ENCODE data around the gene SAG. TPM values are rescaled to one million over a fixed set of nuclear protein-coding genes. Genes with fewer than 3 reads are reported as not detected.

Gene SAG
- total RNA-seq, 2 experiments from 2014 or later, result not detected

DNA sequence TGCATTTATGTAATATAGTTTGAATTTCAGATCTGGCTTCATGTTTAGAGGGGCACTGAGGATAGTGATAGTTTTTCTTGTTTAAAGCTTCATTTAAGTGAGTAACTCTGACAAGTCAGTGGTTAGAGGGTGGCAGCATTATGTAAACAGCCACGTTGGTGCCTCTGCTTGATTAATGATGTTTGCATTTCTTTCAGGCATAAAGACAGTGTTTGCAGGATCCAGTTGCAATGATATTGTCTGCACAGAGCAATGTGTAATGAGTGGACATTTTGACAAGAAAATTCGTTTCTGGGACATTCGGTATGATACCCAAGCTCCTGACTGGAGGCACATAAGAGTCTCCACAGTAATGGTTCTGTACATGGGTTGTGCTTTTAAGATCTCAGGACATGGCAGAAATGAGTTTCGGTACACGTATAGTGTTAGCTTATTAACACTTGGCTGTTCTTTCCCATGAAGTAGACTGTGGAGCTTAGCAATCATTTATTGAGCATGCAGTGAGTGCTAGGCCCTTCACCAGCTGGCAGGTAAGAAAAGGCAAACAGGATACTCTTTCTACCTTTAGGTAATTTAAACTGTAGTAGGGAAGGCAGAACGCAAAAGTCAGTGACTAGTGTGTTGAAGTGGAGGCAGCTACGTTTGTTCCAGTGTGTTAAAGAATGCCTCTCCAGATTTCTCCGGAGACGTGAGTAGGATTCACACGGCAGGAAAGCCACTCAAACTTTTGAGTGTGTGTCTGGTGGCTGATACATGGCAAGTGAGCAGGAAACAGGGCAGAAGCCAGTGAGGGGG is 17.4 kb upstream of the SAG start:
- TF ChIP-seq, protein P1, sequence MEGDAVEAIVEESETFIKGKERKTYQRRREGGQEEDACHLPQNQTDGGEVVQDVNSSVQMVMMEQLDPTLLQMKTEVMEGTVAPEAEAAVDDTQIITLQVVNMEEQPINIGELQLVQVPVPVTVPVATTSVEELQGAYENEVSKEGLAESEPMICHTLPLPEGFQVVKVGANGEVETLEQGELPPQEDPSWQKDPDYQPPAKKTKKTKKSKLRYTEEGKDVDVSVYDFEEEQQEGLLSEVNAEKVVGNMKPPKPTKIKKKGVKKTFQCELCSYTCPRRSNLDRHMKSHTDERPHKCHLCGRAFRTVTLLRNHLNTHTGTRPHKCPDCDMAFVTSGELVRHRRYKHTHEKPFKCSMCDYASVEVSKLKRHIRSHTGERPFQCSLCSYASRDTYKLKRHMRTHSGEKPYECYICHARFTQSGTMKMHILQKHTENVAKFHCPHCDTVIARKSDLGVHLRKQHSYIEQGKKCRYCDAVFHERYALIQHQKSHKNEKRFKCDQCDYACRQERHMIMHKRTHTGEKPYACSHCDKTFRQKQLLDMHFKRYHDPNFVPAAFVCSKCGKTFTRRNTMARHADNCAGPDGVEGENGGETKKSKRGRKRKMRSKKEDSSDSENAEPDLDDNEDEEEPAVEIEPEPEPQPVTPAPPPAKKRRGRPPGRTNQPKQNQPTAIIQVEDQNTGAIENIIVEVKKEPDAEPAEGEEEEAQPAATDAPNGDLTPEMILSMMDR (IDR thresholded peaks at IDR 0.05), result no peak
- Mint-ChIP-seq H3K4me3 (no peak overlapping the region), H3K27ac (peak overlapping the region; percentile 60), H3K4me1 (ENCODE audit: low read depth) (no peaks in the 10 kb centered on the region), H3K9me3 (no peaks in the 10 kb centered on the region), H3K27me3 (no peaks in the 10 kb centered on the region), H3K36me3 (ENCODE audit: low read depth) (peaks cover 69% of the 10 kb centered on the region)
- ChIA-PET CTCF (no interaction called here), POLR2A (interaction anchor here (0.7 to 1.5 kb wide), 2 partner anchors 22 to 397 kb away, joined by 3 read pairs; no protein-coding TSS in a partner anchor)
- ATAC-seq, result no peak
- DNase-seq, result no peak
- intact Hi-C loops (cut with micrococcal nuclease), result no loop called here

DNA sequence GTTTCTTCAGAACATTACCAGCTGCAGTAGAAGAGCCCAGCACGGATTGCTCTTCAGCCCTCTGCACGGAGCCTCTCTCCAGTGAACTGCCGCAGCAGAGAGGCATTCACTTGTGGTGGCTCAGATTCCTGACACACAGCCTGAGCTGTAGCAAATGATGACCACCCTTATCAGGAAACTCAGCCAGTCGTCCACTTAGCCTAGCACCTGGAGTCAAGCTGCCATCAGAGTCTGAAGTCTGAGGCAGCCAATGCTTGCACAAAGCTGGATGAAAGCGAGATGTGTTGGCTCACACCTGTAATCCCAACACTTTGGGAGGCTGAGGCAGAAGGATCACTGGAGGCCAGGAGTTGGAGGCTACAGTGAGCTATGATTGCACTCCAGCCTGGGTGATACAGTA is 11.7 kb upstream of the SAG start:
- H3K4me1 Mint-ChIP-seq (ENCODE audit: low read depth), result no peaks in the 10 kb centered on the region
- ATAC-seq (no peak), DNase-seq (no peak)
- no peaks in the 10 kb centered on the region for H3K27me3 Mint-ChIP-seq
- peaks cover 46% of the 10 kb centered on the region for H3K36me3 Mint-ChIP-seq (ENCODE audit: low read depth)
- POLR2A ChIA-PET, result interaction anchor here (0.7 to 2.1 kb wide), 3 partner anchors 9 to 32 kb away, joined by 3 to 4 read pairs (median 3); no protein-coding TSS in a partner anchor
- TF ChIP-seq, protein P1 (IDR thresholded peaks at IDR 0.05), result no peak
- CTCF ChIA-PET, result interaction anchor here (0.6 kb wide), 1 partner anchor 62 kb away, joined by 3 read pairs; no protein-coding TSS in a partner anchor
- intact Hi-C loops (cut with micrococcal nuclease), result no loop called here
- H3K27ac Mint-ChIP-seq, result no peak overlapping the region
- H3K9me3 Mint-ChIP-seq, result no peaks in the 10 kb centered on the region
- H3K4me3 Mint-ChIP-seq, result no peak overlapping the region

DNA sequence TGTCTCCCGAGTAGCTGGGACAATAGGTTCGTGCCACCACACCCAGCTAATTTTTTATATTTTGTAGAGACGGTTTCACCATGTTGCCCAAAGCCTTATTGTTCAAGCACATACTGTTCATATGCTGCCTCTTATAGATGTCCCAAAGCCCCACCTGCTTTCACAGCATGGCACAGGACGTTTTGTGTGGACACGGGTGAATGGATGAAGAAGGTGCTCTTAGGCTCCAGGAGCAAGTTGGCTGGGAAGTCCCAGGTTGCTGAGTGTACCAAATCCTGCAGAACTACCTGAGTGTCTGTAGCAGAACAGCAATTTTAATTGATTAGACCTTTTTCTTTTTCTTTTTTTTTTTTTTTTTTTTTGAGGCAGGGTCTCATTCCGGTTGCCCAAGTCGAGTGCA is 10.5 kb upstream of the SAG start:
- no peaks in the 10 kb centered on the region for H3K27me3 Mint-ChIP-seq
- POLR2A ChIA-PET, result interaction anchor here (2.1 kb wide), 1 partner anchor 25 kb away, joined by 4 read pairs; no protein-coding TSS in a partner anchor
- H3K4me3 Mint-ChIP-seq, result no peak overlapping the region
- CTCF ChIA-PET, result no interaction called here
- intact Hi-C loops (cut with micrococcal nuclease), result no loop called here
- ATAC-seq, result no peak
- TF ChIP-seq, protein P1 (IDR thresholded peaks at IDR 0.05), result no peak
- no peaks in the 10 kb centered on the region for H3K9me3 Mint-ChIP-seq
- no peak for DNase-seq
- H3K36me3 Mint-ChIP-seq (ENCODE audit: low read depth), result peaks cover 39% of the 10 kb centered on the region
- no peaks in the 10 kb centered on the region for H3K4me1 Mint-ChIP-seq (ENCODE audit: low read depth)
- H3K27ac Mint-ChIP-seq, result no peak overlapping the region

DNA sequence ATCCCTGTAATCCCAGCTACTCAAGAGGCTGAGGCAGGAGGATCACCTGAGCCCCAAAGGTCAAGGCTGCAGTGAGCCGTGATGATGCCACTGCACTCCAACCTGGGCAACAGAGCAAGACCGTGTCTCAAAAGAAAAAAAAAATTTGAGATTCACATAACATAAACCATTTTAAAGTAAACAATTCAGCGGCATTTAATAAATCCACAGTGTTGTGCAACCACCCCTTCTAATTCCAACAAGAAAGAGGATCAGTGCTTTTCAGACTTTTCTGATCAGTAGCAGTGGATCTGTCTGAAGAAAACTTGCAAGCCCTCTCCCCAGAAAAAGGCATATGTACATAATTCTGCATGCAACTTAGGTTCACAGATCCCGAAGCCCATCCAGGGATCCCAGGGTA is 7.2 kb upstream of the SAG start:
- ChIA-PET CTCF (no interaction called here), POLR2A (no interaction called here)
- peaks cover 7% of the 10 kb centered on the region for H3K36me3 Mint-ChIP-seq (ENCODE audit: low read depth)
- intact Hi-C loops (cut with micrococcal nuclease), result no loop called here
- no peaks in the 10 kb centered on the region for H3K9me3 Mint-ChIP-seq
- no peak overlapping the region for H3K27ac Mint-ChIP-seq
- TF ChIP-seq, protein P1 (IDR thresholded peaks at IDR 0.05), result no peak
- DNase-seq, result no peak
- ATAC-seq, result no peak
- H3K27me3 Mint-ChIP-seq, result no peaks in the 10 kb centered on the region
- no peaks in the 10 kb centered on the region for H3K4me1 Mint-ChIP-seq (ENCODE audit: low read depth)
- no peak overlapping the region for H3K4me3 Mint-ChIP-seq

DNA sequence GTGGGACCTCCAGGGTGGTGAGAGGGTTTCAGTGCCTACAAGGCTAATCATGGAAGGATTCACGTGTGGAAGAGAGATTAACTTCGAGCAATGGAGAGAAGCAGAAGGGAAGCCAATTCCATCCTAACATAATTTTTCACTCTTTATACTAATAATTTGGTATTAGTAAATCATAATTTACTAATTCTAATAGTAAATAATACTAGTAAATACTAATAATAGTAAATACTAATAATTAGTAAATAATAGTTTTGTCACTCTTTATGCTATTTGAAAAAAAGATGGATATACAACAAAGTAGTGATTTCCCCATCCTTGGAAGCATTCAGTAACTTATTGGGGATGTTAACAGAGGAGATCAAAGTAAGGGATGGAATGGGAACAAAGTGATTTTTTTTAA is 6.4 kb upstream of the SAG start:
- ChIA-PET CTCF (interaction anchor here (1.7 kb wide), 1 partner anchor 9 kb away, joined by 5 read pairs; no protein-coding TSS in a partner anchor), POLR2A (no interaction called here)
- Mint-ChIP-seq H3K4me1 (ENCODE audit: low read depth) (no peaks in the 10 kb centered on the region), H3K36me3 (ENCODE audit: low read depth) (peaks cover 2% of the 10 kb centered on the region), H3K27me3 (no peaks in the 10 kb centered on the region), H3K9me3 (no peaks in the 10 kb centered on the region), H3K4me3 (no peak overlapping the region), H3K27ac (no peak overlapping the region)
- ATAC-seq, result no peak
- no peak for DNase-seq
- TF ChIP-seq, protein P1 (IDR thresholded peaks at IDR 0.05), result no peak
- intact Hi-C loops (cut with micrococcal nuclease), result no loop called here
